Mucosa of descending colon (tissue), 3 donors: ENCODE measurements around the gene ANKRD11. TPM values are rescaled to one million over a fixed set of nuclear protein-coding genes. Genes with fewer than 3 reads are reported as not detected.
A peak's percentile ranks its signal among the peaks of the same experiment; 100 is the strongest.

Experiments
- ATAC-seq: fragments of 200-7000 bp; cut with Tn5 transposase; one replicate; pipeline ENCODE4 v1.9.1; 2020; ENCODE audit warnings: mild to moderate bottlenecking, moderate library complexity
- DNase-seq, 3 donors: peaks; one replicate each; pipeline ENCODE4 v3.0.0-alpha.2; 2020
- H3K36me3 ChIP-seq: fragments of 200-600 bp; one replicate; pipeline ENCODE4 v1.8.0; 2021; ENCODE audit warnings: low read depth, mild to moderate bottlenecking
- H3K4me1 ChIP-seq: fragments of 200-600 bp; one replicate; pipeline ENCODE4 v1.8.0; 2021; ENCODE audit warnings: low read depth, mild to moderate bottlenecking
- H3K4me3 ChIP-seq: fragments of 200-600 bp; one replicate; pipeline ENCODE4 v1.8.0; 2021; ENCODE audit warnings: mild to moderate bottlenecking
- H3K9me3 ChIP-seq: fragments of 200-600 bp; one replicate; pipeline ENCODE4 v1.8.0; 2021; ENCODE audit warnings: mild to moderate bottlenecking
- CTCF ChIP-seq: fragments of 200-600 bp; IDR thresholded peaks from one replicate; pipeline ENCODE4 v1.8.0; 2022; ENCODE audit warnings: antibody characterized with exemption, mild to moderate bottlenecking
- intact Hi-C, 2 donors: fragments of 100-400 bp; cut with DNase I in 1 of 2; cut with micrococcal nuclease in 1 of 2; formaldehyde crosslinking; loops; one replicate each; pipeline versions ENCODE4 v1.11.0 to v1.11.1; 2022; cut with DNase I, micrococcal nuclease
- total RNA-seq, 3 donors: library from RNA; stranded (reverse); fragmentation: NEBNext Ultra II Directional in 2 of 3; extraction: Animal tissue kit (Norgen Biotek cat#: 25700) in 2 of 3; gene quantifications; one replicate each; pipeline versions ENCODE4 v1.2.1 to v1.2.4, GENCODE V29; 2021 to 2023
- donor health status: DM: no; HTN: no; CAD: no; lungs with moderate emphysema.
- donor health status: DM: no; HTN: no; CAD: no.
- donor health status: DM: no; HTN: yes; CAD: no.

Gene ANKRD11
- total RNA-seq, 3 donors from 2014 or later, result 125 to 127 (median 127) TPM

- Histone ChIP-seq H3K4me1 (peaks cover 7% of the 10 kb centered on the region), H3K4me3 (no peak overlapping the region), H3K9me3 (no peaks in the 10 kb centered on the region), H3K36me3 (peaks cover 5% of the 10 kb centered on the region)
- ATAC-seq, result peak; percentile 51
- TF ChIP-seq CTCF, result no peak
- intact Hi-C loops, result no loop called here
- DNase-seq, result peak in 1 of 3 donors; percentile 34
Observed at GRCh38 chr16:89534252-89534756, 43.9 kb upstream of the ANKRD11 start.

GRCh38 chr16:89531821-89532526 lies 41.6 kb upstream of the ANKRD11 start:
- Histone ChIP-seq H3K9me3 (no peaks in the 10 kb centered on the region), H3K36me3 (peaks cover 3% of the 10 kb centered on the region), H3K4me3 (no peak overlapping the region), H3K4me1 (peaks cover 7% of the 10 kb centered on the region)
- no peak for DNase-seq
- intact Hi-C loops, result no loop called here
- no peak for ATAC-seq
- TF ChIP-seq CTCF, result no peak

- no peak for DNase-seq
- Histone ChIP-seq H3K4me3 (no peak overlapping the region), H3K4me1 (peaks cover 7% of the 10 kb centered on the region), H3K36me3 (peaks cover 3% of the 10 kb centered on the region), H3K9me3 (no peaks in the 10 kb centered on the region)
- TF ChIP-seq CTCF, result no peak
- intact Hi-C loops, result no loop called here
- ATAC-seq, result no peak
Observed at GRCh38 chr16:89530401-89531381, 40.3 kb upstream of the ANKRD11 start.

GRCh38 chr16:89529097-89529496 lies 38.7 kb upstream of the ANKRD11 start:
- ATAC-seq, result no peak
- Histone ChIP-seq H3K4me3 (no peak overlapping the region), H3K9me3 (no peaks in the 10 kb centered on the region), H3K36me3 (peaks cover 3% of the 10 kb centered on the region), H3K4me1 (no peaks in the 10 kb centered on the region)
- intact Hi-C loops, result no loop called here
- no peak for TF ChIP-seq CTCF
- DNase-seq, result no peak

GRCh38 chr16:89525146-89525913 lies 35.0 kb upstream of the ANKRD11 start:
- peaks cover 6% of the 10 kb centered on the region for H3K36me3 ChIP-seq

More at GRCh38 chr16:89525146-89525913, 35.0 kb upstream of the ANKRD11 start:
- TF ChIP-seq CTCF, result no peak
- intact Hi-C loops, result no loop called here
- Histone ChIP-seq H3K4me3 (no peak overlapping the region), H3K9me3 (no peaks in the 10 kb centered on the region), H3K4me1 (no peaks in the 10 kb centered on the region)
- DNase-seq (no peak), ATAC-seq (no peak)
